GM19238 (cell line): ENCODE data around the gene FAM216B.
"Not testable (repeated sequence)": the region's sequence is repeated elsewhere in the genome, so short reads cannot be mapped to it uniquely, and the experiment has no call there.

Source experiments
- DNase-seq: peaks from one replicate; pipeline ENCODE4 v3.0.0; 2011; ENCODE audit warnings: low spot score; ENCODE audit not compliant: insufficient read length

FAM216B gene

GRCh38 chr13:42780044-42780443 is 1.3 kb upstream of the FAM216B start:
- DNase-seq, result no peak

- DNase-seq, result no peak
These were observed 5.3 kb downstream of the FAM216B start for GRCh38 chr13:42786715-42787114.

GRCh38 chr13:42788601-42789000 is 7.2 kb downstream of the FAM216B start:
- no peak for DNase-seq

GRCh38 chr13:42792154-42792553 is 10.8 kb downstream of the FAM216B start:
- DNase-seq, result no peak

- no peak for DNase-seq
These were observed 13.3 kb downstream of the FAM216B start for GRCh38 chr13:42794577-42795275.

GRCh38 chr13:42795666-42796065 is 14.3 kb downstream of the FAM216B start:
- DNase-seq, result no peak

GRCh38 chr13:42796747-42797356 is 15.5 kb downstream of the FAM216B start:
- no peak for DNase-seq

- DNase-seq, result no peak
These were observed 16.7 kb downstream of the FAM216B start for GRCh38 chr13:42798118-42798517.

- no peak for DNase-seq
These were observed 18.8 kb downstream of the FAM216B start for GRCh38 chr13:42800109-42800643.

GRCh38 chr13:42803563-42804204 is 22.3 kb downstream of the FAM216B start:
- no peak for DNase-seq

GRCh38 chr13:42804244-42804874 is 23.0 kb downstream of the FAM216B start:
- no peak for DNase-seq

- DNase-seq, result no peak
These were observed 25.9 kb downstream of the FAM216B start for GRCh38 chr13:42807241-42807640.

GRCh38 chr13:42807866-42808265 is 26.5 kb downstream of the FAM216B start:
- no peak for DNase-seq

- no peak for DNase-seq
These were observed 27.1 kb downstream of the FAM216B start for GRCh38 chr13:42808341-42808940.

GRCh38 chr13:42812316-42812715 is 30.9 kb downstream of the FAM216B start:
- DNase-seq, result no peak

- no peak for DNase-seq
These were observed 33.5 kb downstream of the FAM216B start for GRCh38 chr13:42814868-42815267.

GRCh38 chr13:42815681-42816080 is 34.3 kb downstream of the FAM216B start:
- DNase-seq, result no peak

GRCh38 chr13:42816538-42816937 is 35.2 kb downstream of the FAM216B start:
- DNase-seq, result no peak

GRCh38 chr13:42819687-42820086 is 38.3 kb downstream of the FAM216B start:
- not testable (repeated sequence) for DNase-seq

GRCh38 chr13:42820451-42820850 is 39.1 kb downstream of the FAM216B start:
- DNase-seq, result no peak

GRCh38 chr13:42821437-42821836 is 40.1 kb downstream of the FAM216B start:
- no peak for DNase-seq
